ENCODE measurements around the gene DUSP28. TPM values are rescaled to one million over a fixed set of nuclear protein-coding genes. Genes with fewer than 3 reads are reported as not detected.

Gene DUSP28
- total and polyA plus RNA-seq, 2 donors from 2014 or later: 5.9 to 7.0 TPM

DNA sequence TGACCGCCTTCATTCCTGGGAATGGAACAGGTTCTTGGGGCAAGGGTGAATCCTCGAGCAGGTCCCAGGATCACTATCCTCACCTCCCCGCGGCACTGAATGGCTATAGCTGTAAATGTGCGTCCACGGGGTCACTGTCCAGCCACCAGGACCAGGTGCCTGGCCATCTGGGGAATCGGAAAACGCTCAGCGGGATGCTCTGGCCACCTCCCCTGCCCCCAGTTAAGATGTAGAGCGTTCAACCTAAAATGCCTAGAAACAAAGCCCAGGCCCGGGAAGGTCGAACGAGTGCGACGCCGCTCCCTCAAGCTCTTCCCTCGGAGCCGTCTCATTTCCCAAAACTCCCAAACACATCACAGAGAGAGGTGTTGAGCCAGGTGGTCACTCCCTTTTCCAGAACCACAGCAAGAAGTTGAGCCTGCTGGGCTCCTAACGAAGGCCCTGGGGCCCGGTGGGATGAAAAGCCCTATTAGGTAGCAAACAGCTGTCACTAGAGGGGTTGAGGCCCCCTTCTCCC, 25.6 kb downstream of the DUSP28 start:
- DNase-seq (peak in 1 of 5 donors; percentile 74), FAIRE-seq (no peak)
- Histone ChIP-seq H3K4me1 (ENCODE audit: control insufficient read depth in 2 of 3, insufficient read depth in 2 of 3, low read depth in 1 of 3, low read length in 3 of 3) (peaks cover 6 to 28% (median 25%) of the 10 kb centered on the region in 3 donors), H3K27ac (ENCODE audit: low read depth in 2 of 2, low read length in 2 of 2) (peak overlapping the region; percentile 82 to 89), H3K27me3 (ENCODE audit: control insufficient read depth, insufficient read depth, low read length) (no peaks in the 10 kb centered on the region), H3K9me3 (ENCODE audit: control insufficient read depth in 2 of 3, insufficient read depth in 1 of 3, low read length in 3 of 3) (no peaks in the 10 kb centered on the region), H3K4me3 (ENCODE audit: low read length in 3 of 3) (peak overlapping the region; percentile 82 to 97 (median 88)), H3K9ac (ENCODE audit: low read length in 3 of 3) (peak overlapping the region; percentile 78 to 99 (median 84)), H3K36me3 (ENCODE audit: control insufficient read depth in 2 of 3, insufficient read depth in 3 of 3, low read length in 3 of 3) (peaks cover 0 to 5% (median 0%) of the 10 kb centered on the region in 3 donors)
- intact Hi-C loops (cut with DNase I): no loop called here
- TF ChIP-seq, protein P1, sequence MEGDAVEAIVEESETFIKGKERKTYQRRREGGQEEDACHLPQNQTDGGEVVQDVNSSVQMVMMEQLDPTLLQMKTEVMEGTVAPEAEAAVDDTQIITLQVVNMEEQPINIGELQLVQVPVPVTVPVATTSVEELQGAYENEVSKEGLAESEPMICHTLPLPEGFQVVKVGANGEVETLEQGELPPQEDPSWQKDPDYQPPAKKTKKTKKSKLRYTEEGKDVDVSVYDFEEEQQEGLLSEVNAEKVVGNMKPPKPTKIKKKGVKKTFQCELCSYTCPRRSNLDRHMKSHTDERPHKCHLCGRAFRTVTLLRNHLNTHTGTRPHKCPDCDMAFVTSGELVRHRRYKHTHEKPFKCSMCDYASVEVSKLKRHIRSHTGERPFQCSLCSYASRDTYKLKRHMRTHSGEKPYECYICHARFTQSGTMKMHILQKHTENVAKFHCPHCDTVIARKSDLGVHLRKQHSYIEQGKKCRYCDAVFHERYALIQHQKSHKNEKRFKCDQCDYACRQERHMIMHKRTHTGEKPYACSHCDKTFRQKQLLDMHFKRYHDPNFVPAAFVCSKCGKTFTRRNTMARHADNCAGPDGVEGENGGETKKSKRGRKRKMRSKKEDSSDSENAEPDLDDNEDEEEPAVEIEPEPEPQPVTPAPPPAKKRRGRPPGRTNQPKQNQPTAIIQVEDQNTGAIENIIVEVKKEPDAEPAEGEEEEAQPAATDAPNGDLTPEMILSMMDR (IDR thresholded peaks at IDR 0.05; ENCODE audit: borderline replicate concordance, extremely low read depth, insufficient read depth): no peak

DNA sequence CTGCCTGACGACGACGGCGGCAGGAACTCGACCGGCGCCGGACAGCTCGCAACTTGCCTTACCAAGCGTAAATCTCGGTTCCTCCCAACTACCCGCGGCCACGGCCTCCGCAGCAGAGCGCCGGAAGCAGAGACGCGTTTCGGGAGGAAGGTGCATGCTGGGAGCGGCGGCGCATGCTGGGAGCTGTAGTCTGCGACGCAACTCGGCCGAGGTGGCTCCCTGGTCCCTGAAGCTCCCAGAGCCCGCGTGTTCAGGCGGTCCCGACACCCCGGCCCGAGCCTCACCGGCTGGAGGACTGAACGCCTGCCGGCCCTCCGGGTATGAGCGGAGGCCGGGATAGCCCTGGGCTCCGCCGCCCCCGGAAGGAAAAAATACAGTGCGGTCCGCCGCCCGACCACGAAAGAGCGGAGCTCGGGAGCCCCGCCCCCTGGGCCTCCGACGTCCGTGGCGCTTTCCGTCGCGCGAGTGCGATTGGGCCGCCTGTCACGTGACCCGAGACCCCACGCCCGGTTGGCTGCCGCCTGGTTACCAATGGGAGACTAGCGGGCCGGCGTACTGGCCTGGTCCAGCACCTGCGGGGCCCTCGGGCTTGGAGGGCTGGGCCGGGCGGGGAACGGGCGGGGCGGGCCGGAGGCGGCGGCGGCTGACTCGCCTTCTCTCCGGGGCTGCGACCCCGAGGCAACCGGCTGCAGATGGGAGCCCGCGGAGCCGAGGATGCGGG, 26.2 kb downstream of the DUSP28 start, which contains the start of gene CAPN10:
Gene CAPN10 (plus strand): TSS at position 537 of the 721 bp plus-strand sequence. CDS start 178 bp downstream, at position 715.
- H3K9me3 ChIP-seq (ENCODE audit: control insufficient read depth in 2 of 3, insufficient read depth in 1 of 3, low read length in 3 of 3): no peaks in the 10 kb centered on the region
- DNase-seq: peak; percentile 97 to 100 (median 98)
- peak within 1 kb of the TSS; percentile 82 to 89 for H3K27ac ChIP-seq (ENCODE audit: low read depth in 2 of 2, low read length in 2 of 2)
- H3K27me3 ChIP-seq (ENCODE audit: control insufficient read depth, insufficient read depth, low read length): no peaks in the 10 kb centered on the region
- peak within 1 kb of the TSS; percentile 78 to 99 (median 84) for H3K9ac ChIP-seq (ENCODE audit: low read length in 3 of 3)
- peaks cover under 1 to 11% (median 2%) of the 10 kb centered on the region in 3 donors for H3K36me3 ChIP-seq (ENCODE audit: control insufficient read depth in 2 of 3, insufficient read depth in 3 of 3, low read length in 3 of 3)
- peak within 1 kb of the TSS; percentile 82 to 97 (median 88) for H3K4me3 ChIP-seq (ENCODE audit: low read length in 3 of 3)
- no peak for FAIRE-seq
- peaks cover 6 to 28% (median 25%) of the 10 kb centered on the region in 3 donors for H3K4me1 ChIP-seq (ENCODE audit: control insufficient read depth in 2 of 3, insufficient read depth in 2 of 3, low read depth in 1 of 3, low read length in 3 of 3)
- intact Hi-C loops (cut with DNase I): no loop called here
- TF ChIP-seq, protein P1 (IDR thresholded peaks at IDR 0.05; ENCODE audit: borderline replicate concordance, extremely low read depth, insufficient read depth): no peak

DNA sequence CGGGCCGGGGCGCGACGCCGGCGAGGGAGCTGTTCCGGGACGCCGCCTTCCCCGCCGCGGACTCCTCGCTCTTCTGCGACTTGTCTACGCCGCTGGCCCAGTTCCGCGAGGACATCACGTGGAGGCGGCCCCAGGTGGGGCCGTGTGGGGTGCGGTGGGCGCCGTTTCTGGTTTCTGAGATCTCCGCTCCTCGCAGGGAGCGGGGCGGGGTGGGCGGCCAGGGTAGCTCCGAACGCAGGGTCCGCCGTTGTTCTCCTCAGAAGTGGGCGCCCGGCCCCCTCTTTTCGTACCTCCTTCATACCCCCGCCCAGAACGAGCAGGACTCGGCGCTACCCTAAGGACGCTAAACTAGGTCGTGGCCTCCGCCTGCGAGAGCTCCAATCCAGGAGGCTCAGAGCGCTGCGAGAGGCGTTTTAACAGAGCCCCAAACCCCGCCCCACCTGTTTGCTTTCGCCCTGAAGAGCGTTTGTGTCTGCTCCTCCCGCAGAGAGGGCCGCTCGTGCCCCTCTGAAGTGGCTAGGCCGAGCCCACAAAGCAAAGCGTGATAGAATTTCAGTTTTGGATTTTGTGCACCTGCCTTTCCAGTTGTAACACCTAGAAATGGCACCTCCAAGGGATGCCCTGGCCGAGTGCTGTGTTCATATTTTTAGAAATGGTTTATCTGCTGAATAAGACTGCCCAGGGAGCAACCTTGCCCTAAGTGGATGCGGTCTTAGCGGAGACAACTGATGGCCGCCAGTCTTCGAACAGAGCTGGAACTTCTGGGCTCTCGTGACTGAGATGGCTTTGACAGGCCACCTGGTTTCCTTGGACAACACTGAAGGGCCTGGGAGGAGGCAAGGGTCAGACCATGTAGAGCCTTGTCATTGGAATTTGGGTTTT, 27.0 kb downstream of the DUSP28 start:
- intact Hi-C loops (cut with DNase I): no loop called here

More for the DNA sequence above, 27.0 kb downstream of the DUSP28 start:
- H3K9me3 ChIP-seq (ENCODE audit: control insufficient read depth in 2 of 3, insufficient read depth in 1 of 3, low read length in 3 of 3): no peaks in the 10 kb centered on the region
- FAIRE-seq: no peak
- peak in 4 of 5 donors; percentile 25 to 85 (median 49) for DNase-seq
- peak overlapping the region; percentile 47 to 97 (median 67) for H3K4me3 ChIP-seq (ENCODE audit: low read length in 3 of 3)
- H3K27me3 ChIP-seq (ENCODE audit: control insufficient read depth, insufficient read depth, low read length): no peaks in the 10 kb centered on the region
- TF ChIP-seq, protein P1 (IDR thresholded peaks at IDR 0.05; ENCODE audit: borderline replicate concordance, extremely low read depth, insufficient read depth): no peak
- peak overlapping the region in 1 of 2 donors; percentile 43 for H3K27ac ChIP-seq (ENCODE audit: low read depth in 2 of 2, low read length in 2 of 2)
- peak overlapping the region; percentile 22 to 75 (median 55) for H3K9ac ChIP-seq (ENCODE audit: low read length in 3 of 3)
- H3K4me1 ChIP-seq (ENCODE audit: control insufficient read depth in 2 of 3, insufficient read depth in 2 of 3, low read depth in 1 of 3, low read length in 3 of 3): peaks cover 6 to 28% (median 25%) of the 10 kb centered on the region in 3 donors
- peaks cover 2 to 11% (median 5%) of the 10 kb centered on the region in 3 donors for H3K36me3 ChIP-seq (ENCODE audit: control insufficient read depth in 2 of 3, insufficient read depth in 3 of 3, low read length in 3 of 3)

All from kidney (tissue), 14 donors.